Left ventricle myocardium superior (tissue), 1 donor: ENCODE measurements around the gene PUDP. TPM values are rescaled to one million over a fixed set of nuclear protein-coding genes. Genes with fewer than 3 reads are reported as not detected.

ENCODE experiments used
- microRNA-seq: library from miRNA; unstranded; fragments of <30 nt; microRNA quantifications from one replicate; pipeline ENCODE4 v1.2.0, GENCODE V29; 2020; ENCODE audit warnings: borderline number of aligned reads
- total RNA-seq: library from RNA; stranded (reverse); fragmentation: NEBNext Ultra II Directional; extraction: Animal tissue kit (Norgen Biotek cat#: 25700); gene quantifications from one replicate; pipeline ENCODE4 v1.2.1, GENCODE V29; 2021
- donor health status: DM: no; HTN: yes; CAD: no; lungs with severe emphysema.

PUDP gene
- total RNA-seq, 1 donor from 2014 or later, result 21.9 TPM

Small RNA genes lying within 50 kb of the gene (microRNA-seq; reads per million reads assigned to microRNA genes)
- gene MIR4767, result not detected

Other genes with a start within 250 kb of the PUDP start
- gene STS, start 441 bp downstream of the PUDP start, total RNA-seq, result 4.7 TPM